K562 (cell line): ENCODE measurements around the gene NFATC3. TPM values are rescaled to one million over a fixed set of nuclear protein-coding genes. Genes with fewer than 3 reads are reported as not detected.

Experiments
- DACH1 ChIP-seq: fragments of 450-650 bp; IDR thresholded peaks from 2 replicates; pipeline ENCODE4 v1.6.1; 2018; ENCODE audit not compliant: partially characterized antibody
- DPF2 ChIP-seq: fragments of 450-650 bp; IDR thresholded peaks from 2 replicates; pipeline ENCODE4 v1.6.1; 2016
- HDAC2 ChIP-seq: fragments of 450-650 bp; IDR thresholded peaks from 2 replicates; pipeline ENCODE4 v1.6.1; 2016; ENCODE audit warnings: mild to moderate bottlenecking
- HDAC8 ChIP-seq: fragments of 450-650 bp; IDR thresholded peaks from 2 replicates; pipeline ENCODE4 v1.6.1; 2016; ENCODE audit warnings: mild to moderate bottlenecking, missing genetic modification characterization, moderate library complexity, missing compliant biosample characterization
- IFI16 ChIP-seq: fragments of 250-450 bp; sonication (Bioruptor Pico); IDR thresholded peaks from 2 replicates; pipeline ENCODE4 v2.1.2; 2022; ENCODE audit warnings: mild to moderate bottlenecking, inconsistent platforms
- NCOA4 ChIP-seq: fragments of 450-650 bp; IDR thresholded peaks from 2 replicates; pipeline ENCODE4 v1.6.1; 2018; ENCODE audit warnings: mild to moderate bottlenecking; ENCODE audit not compliant: partially characterized antibody
- NRF1 ChIP-seq, 2 experiments: fragments of 450-650 bp; IDR thresholded peaks in 1 of 2; conservative IDR thresholded peaks in 1 of 2; 2 replicates each; pipeline ENCODE4 v1.6.1; 2014; ENCODE audit warnings: mild to moderate bottlenecking in 2 of 2
- PHF21A ChIP-seq: fragments of 450-650 bp; IDR thresholded peaks from 2 replicates; pipeline ENCODE4 v1.6.1; 2017; ENCODE audit warnings: low read depth, borderline replicate concordance
- RFX1 ChIP-seq: fragments of 450-650 bp; IDR thresholded peaks from 2 replicates; pipeline ENCODE4 v1.6.1; 2016; ENCODE audit warnings: mild to moderate bottlenecking, moderate library complexity
- RHOXF2B ChIP-seq: fragments of 250-450 bp; sonication (Bioruptor Pico); conservative IDR thresholded peaks from 2 replicates; pipeline ENCODE4 v1.5.1; 2021
- SAP30 ChIP-seq: fragments of 200-600 bp; sonication (generic); IDR thresholded peaks from 2 replicates; pipeline ENCODE4 v1.6.1; 2012; ENCODE audit warnings: borderline replicate concordance, low read depth, mild to moderate bottlenecking, moderate library complexity, low read length, control low read depth, inconsistent platforms; ENCODE audit not compliant: insufficient read depth, poor library complexity, severe bottlenecking
- SMARCC2 ChIP-seq: fragments of 450-650 bp; IDR thresholded peaks from 2 replicates; pipeline ENCODE4 v1.6.1; 2017; ENCODE audit warnings: antibody characterized with exemption, moderate library complexity, mild to moderate bottlenecking, low read depth
- SRSF7 ChIP-seq: fragments of 200-400 bp; formaldehyde crosslinking; optimal IDR thresholded peaks from 2 replicates; pipeline ENCODE3; 2017; ENCODE audit warnings: mild to moderate bottlenecking, low read depth, low read length
- TEAD1 ChIP-seq, 2 experiments: fragments of 450-650 bp in 1 of 2; sonication (generic) in 1 of 2; formaldehyde crosslinking; IDR thresholded peaks; 2 replicates each; pipeline versions ENCODE4 v1.4.0 to v1.8.0; 2020 to 2022; ENCODE audit warnings: mild to moderate bottlenecking in 2 of 2, missing genetic modification reagents in 1 of 2
- ZNF165 ChIP-seq: fragments of 250-450 bp; sonication (Bioruptor Pico); IDR thresholded peaks from 2 replicates; pipeline ENCODE4 v1.4.0; 2020; ENCODE audit warnings: borderline replicate concordance
- ZNF232 ChIP-seq: sonication (generic); formaldehyde crosslinking; IDR thresholded peaks from 2 replicates; pipeline ENCODE4 v1.8.0; 2022; ENCODE audit warnings: mild to moderate bottlenecking, missing genetic modification reagents
- ZNF282 ChIP-seq: sonication (generic); formaldehyde crosslinking; IDR thresholded peaks from 2 replicates; pipeline ENCODE4 v1.8.1; 2023; ENCODE audit warnings: missing genetic modification reagents
- ZNF444 ChIP-seq: fragments of 250-450 bp; sonication (Bioruptor Pico); IDR thresholded peaks from 2 replicates; pipeline ENCODE4 v1.4.0; 2020; ENCODE audit warnings: mild to moderate bottlenecking, moderate library complexity
- ZNF785 ChIP-seq: fragments of 250-450 bp; sonication (Bioruptor Pico); IDR thresholded peaks from 2 replicates; pipeline ENCODE4 v1.4.0; 2020; ENCODE audit warnings: mild to moderate bottlenecking
- polyA plus RNA-seq, 8 experiments: library from polyadenylated mRNA; depleted of rRNA in 4 of 8; stranded (reverse) in 5 of 8; unstranded in 3 of 8; fragments of >200 nt; fragmentation: Nextera tagmentation in 2 of 8; fragmentation: Illumina TruSeq in 1 of 8; extraction: Ambion mirVana in 2 of 8; extraction: Trizol in 1 of 8; gene quantifications; 2 replicates each; pipeline versions ENCODE4 v1.2.1 to v1.2.3, GENCODE V29; 2011 to 2014; ENCODE audit warnings: inconsistent platforms in 1 of 8, missing spikeins in 1 of 8
- total RNA-seq, 7 experiments: library from RNA; depleted of rRNA in 6 of 7; stranded (reverse); fragments of >200 nt in 6 of 7; fragmentation: Illumina TruSeq in 2 of 7; extraction: Trizol in 2 of 7; gene quantifications; 2 replicates each; pipeline versions ENCODE4 v1.2.1 to v1.2.3, GENCODE V29; 2011 to 2021; ENCODE audit warnings: low replicate concordance in 1 of 7
- TF ChIP-seq, protein P1 (sequence below): fragments of 450-650 bp; IDR thresholded peaks from 2 replicates; pipeline ENCODE4 v1.6.1; 2018; ENCODE audit not compliant: partially characterized antibody
- TF ChIP-seq, protein P2 (sequence below), 2 experiments: fragments of 450-650 bp; conservative IDR thresholded peaks; 2 replicates each; pipeline ENCODE4 v1.6.1; 2017; ENCODE audit warnings: mild to moderate bottlenecking in 2 of 2, moderate library complexity in 2 of 2
- TF ChIP-seq, protein P3 (sequence below), 2 experiments: IDR thresholded peaks; 2 replicates each; pipeline ENCODE4 v1.6.1; 2012; ENCODE audit warnings: improper control_type of control experiment in 2 of 2, low read depth in 2 of 2, low read length in 2 of 2, borderline replicate concordance in 1 of 2

Gene NFATC3
- total and polyA plus RNA-seq, 9 of the 15 experiments (the other 6 are each of a cell fraction or from before 2014, with no cell fraction given): 15.7 to 98.4 (median 59.4) TPM

DNA sequence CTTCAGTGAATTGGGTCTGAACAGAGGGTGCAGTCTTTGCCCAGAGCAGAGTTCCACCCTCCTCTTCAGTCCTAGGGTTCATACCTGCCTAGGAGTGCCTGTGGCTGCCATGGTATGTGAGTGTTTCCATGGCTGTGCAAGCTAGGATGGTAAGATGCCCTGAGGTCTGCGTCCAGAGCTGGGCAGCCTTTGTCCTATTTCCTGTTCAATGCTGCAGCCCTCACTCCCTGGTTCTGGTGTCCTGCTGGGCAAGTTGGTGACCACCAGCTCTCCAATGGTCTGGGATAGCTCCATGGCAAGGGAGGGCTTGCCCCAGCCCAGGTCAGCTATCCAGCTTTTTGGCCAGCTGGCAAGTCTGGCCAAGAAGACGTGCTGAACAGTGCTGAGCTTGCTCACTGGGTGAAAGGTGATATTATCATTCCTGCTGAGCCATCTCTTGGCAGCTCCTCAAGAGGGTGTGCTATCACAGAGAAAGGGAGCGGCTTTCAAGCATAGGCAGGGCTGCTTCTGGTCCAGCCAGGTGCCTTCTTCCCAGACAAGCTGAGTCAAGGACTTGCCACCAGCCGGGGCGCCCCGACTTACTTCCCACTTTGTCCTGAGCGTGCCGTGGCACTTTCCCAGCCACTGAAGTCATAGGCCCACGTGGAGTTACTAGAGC is 13.0 kb upstream of the NFATC3 start (continued):
- TF ChIP-seq IFI16 (CRISPR knock-in tag): no peak
- TF ChIP-seq, protein P1, sequence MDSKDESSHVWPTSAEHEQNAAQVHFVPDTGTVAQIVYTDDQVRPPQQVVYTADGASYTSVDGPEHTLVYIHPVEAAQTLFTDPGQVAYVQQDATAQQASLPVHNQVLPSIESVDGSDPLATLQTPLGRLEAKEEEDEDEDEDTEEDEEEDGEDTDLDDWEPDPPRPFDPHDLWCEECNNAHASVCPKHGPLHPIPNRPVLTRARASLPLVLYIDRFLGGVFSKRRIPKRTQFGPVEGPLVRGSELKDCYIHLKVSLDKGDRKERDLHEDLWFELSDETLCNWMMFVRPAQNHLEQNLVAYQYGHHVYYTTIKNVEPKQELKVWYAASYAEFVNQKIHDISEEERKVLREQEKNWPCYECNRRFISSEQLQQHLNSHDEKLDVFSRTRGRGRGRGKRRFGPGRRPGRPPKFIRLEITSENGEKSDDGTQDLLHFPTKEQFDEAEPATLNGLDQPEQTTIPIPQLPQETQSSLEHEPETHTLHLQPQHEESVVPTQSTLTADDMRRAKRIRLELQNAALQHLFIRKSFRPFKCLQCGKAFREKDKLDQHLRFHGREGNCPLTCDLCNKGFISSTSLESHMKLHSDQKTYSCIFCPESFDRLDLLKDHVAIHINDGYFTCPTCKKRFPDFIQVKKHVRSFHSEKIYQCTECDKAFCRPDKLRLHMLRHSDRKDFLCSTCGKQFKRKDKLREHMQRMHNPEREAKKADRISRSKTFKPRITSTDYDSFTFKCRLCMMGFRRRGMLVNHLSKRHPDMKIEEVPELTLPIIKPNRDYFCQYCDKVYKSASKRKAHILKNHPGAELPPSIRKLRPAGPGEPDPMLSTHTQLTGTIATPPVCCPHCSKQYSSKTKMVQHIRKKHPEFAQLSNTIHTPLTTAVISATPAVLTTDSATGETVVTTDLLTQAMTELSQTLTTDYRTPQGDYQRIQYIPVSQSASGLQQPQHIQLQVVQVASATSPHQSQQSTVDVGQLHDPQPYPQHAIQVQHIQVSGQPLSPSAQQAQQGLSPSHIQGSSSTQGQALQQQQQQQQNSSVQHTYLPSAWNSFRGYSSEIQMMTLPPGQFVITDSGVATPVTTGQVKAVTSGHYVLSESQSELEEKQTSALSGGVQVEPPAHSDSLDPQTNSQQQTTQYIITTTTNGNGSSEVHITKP: no peak
- TF ChIP-seq ZNF282: no peak
- no peak for TF ChIP-seq ZNF165 (CRISPR knock-in tag)
- TF ChIP-seq, protein P2, sequence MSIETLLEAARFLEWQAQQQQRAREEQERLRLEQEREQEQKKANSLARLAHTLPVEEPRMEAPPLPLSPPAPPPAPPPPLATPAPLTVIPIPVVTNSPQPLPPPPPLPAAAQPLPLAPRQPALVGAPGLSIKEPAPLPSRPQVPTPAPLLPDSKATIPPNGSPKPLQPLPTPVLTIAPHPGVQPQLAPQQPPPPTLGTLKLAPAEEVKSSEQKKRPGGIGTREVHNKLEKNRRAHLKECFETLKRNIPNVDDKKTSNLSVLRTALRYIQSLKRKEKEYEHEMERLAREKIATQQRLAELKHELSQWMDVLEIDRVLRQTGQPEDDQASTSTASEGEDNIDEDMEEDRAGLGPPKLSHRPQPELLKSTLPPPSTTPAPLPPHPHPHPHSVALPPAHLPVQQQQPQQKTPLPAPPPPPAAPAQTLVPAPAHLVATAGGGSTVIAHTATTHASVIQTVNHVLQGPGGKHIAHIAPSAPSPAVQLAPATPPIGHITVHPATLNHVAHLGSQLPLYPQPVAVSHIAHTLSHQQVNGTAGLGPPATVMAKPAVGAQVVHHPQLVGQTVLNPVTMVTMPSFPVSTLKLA (conservative IDR thresholded peaks at IDR 0.05): peak in 1 of 2 experiments; percentile 35; a peak in 1 of 4 replicates
- TF ChIP-seq NCOA4: no peak
- no peak for TF ChIP-seq ZNF785 (CRISPR knock-in tag)
- peak in 1 of 2 experiments; percentile 40; a peak in 1 of 4 replicates for TF ChIP-seq TEAD1 (CRISPR knock-in tag; IDR thresholded peaks at IDR 0.05)
- TF ChIP-seq PHF21A: no peak
- TF ChIP-seq HDAC2: no peak
- TF ChIP-seq ZNF444 (CRISPR knock-in tag): no peak
- no peak for TF ChIP-seq ZNF232
- no peak for TF ChIP-seq SAP30
- TF ChIP-seq, protein P3, sequence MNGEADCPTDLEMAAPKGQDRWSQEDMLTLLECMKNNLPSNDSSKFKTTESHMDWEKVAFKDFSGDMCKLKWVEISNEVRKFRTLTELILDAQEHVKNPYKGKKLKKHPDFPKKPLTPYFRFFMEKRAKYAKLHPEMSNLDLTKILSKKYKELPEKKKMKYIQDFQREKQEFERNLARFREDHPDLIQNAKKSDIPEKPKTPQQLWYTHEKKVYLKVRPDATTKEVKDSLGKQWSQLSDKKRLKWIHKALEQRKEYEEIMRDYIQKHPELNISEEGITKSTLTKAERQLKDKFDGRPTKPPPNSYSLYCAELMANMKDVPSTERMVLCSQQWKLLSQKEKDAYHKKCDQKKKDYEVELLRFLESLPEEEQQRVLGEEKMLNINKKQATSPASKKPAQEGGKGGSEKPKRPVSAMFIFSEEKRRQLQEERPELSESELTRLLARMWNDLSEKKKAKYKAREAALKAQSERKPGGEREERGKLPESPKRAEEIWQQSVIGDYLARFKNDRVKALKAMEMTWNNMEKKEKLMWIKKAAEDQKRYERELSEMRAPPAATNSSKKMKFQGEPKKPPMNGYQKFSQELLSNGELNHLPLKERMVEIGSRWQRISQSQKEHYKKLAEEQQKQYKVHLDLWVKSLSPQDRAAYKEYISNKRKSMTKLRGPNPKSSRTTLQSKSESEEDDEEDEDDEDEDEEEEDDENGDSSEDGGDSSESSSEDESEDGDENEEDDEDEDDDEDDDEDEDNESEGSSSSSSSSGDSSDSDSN (IDR thresholded peaks at IDR 0.05; ENCODE audit: borderline replicate concordance in 1 of 2, low read depth in 2 of 2, low read length in 2 of 2): no peak
- no peak for TF ChIP-seq RFX1
- no peak for TF ChIP-seq HDAC8 (tag)
- no peak for TF ChIP-seq SRSF7
- TF ChIP-seq RHOXF2B: no peak
- TF ChIP-seq SMARCC2: no peak
- 0 out of 2 replicates have a peak, but pooled peaks have one; percentile 30 for TF ChIP-seq DPF2
- TF ChIP-seq DACH1: no peak
- TF ChIP-seq NRF1 (conservative IDR thresholded peaks at IDR 0.05 in 1 of 2, IDR thresholded peaks at IDR 0.05 in 1 of 2): peak in 1 of 2 experiments; percentile 53; a peak in 3 of 4 replicates
